Hepatocyte (in vitro differentiated cells): Measurements from ENCODE around the gene PKP4.

Source experiments
- CTCF ChIP-seq: fragments of 200-600 bp; sonication (generic); IDR thresholded peaks from 2 replicates; pipeline ENCODE4 v1.5.1; 2016; ENCODE audit warnings: antibody characterized with exemption, mild to moderate bottlenecking; ENCODE audit not compliant: poor library complexity
- EZH2 ChIP-seq: fragments of 200-600 bp; sonication (generic); IDR thresholded peaks from 2 replicates; pipeline ENCODE4 v1.6.1; 2016; ENCODE audit warnings: antibody characterized with exemption, mild to moderate bottlenecking, borderline replicate concordance
- EZH2phosphoT487 ChIP-seq: fragments of 200-600 bp; sonication (generic); IDR thresholded peaks from one replicate; pipeline ENCODE4 v1.6.1; 2018; ENCODE audit warnings: antibody characterized with exemption, mild to moderate bottlenecking, low read depth, moderate library complexity; ENCODE audit not compliant: unreplicated experiment, severe bottlenecking

DNA sequence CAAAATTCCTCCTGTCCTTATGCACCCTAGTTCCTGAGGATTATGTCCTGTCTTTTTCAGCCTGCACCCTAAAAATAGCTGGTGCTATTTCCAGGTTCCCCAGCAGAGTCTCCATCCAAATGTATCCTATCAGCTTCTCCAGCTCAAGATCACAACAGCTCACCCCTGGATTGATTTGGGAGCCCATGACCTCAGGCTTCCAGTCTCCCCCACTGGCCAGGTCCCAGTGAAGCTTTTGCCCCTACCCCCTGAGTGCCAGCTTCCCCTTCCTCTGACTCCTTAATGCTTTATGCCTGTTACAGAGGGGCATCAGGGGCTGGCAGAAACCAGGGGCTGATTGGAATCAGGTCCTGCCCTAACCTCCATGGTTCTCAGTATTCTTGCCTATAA lies 261.4 kb downstream of the PKP4 start:
- no peak for TF ChIP-seq EZH2
- no peak for TF ChIP-seq CTCF
- TF ChIP-seq EZH2phosphoT487, result no peak
